Gastroesophageal sphincter (tissue), 4 donors: ENCODE data around the gene ZNF526. TPM values are rescaled to one million over a fixed set of nuclear protein-coding genes. Genes with fewer than 3 reads are reported as not detected.
A peak's percentile ranks its signal among the peaks of the same experiment; 100 is the strongest.

Experiments
- ATAC-seq: fragments of 150-250 bp; one replicate; pipeline ENCODE4 v1.9.1; 2016; ENCODE audit warnings: mild to moderate bottlenecking, moderate library complexity
- H3K27ac ChIP-seq, 4 donors: fragments of 200-600 bp; sonication (generic) in 3 of 4; 1 replicate in 3 of 4; 2 replicates in 1 of 4; pipeline ENCODE4 v1.5.1; 2016 to 2019
- H3K27me3 ChIP-seq: fragments of 200-600 bp; sonication (generic); one replicate; pipeline ENCODE4 v1.5.1; 2019
- H3K36me3 ChIP-seq, 2 donors: fragments of 200-600 bp; sonication (generic); one replicate each; pipeline ENCODE4 v1.5.1; 2019; ENCODE audit warnings: control low read depth in 1 of 2
- H3K4me1 ChIP-seq, 3 donors: fragments of 200-600 bp; sonication (generic); 1 replicate in 2 of 3; 2 replicates in 1 of 3; pipeline ENCODE4 v1.5.1; 2016 to 2019; ENCODE audit warnings: control low read depth in 2 of 3
- H3K4me3 ChIP-seq, 2 donors: fragments of 200-600 bp; sonication (generic); one replicate each; pipeline ENCODE4 v1.5.1; 2019; ENCODE audit warnings: mild to moderate bottlenecking in 1 of 2, moderate library complexity in 1 of 2
- H3K9me3 ChIP-seq, 3 donors: fragments of 200-600 bp; sonication (generic); one replicate each; pipeline ENCODE4 v1.5.1; 2017 to 2019; ENCODE audit warnings: control low read depth in 2 of 3
- CTCF ChIP-seq, 4 experiments: fragments of 200-600 bp in 2 of 4; fragments of 450-650 bp in 2 of 4; sonication (generic) in 1 of 4; IDR thresholded peaks; one replicate each; pipeline ENCODE4 v1.5.1; 2017 to 2019; ENCODE audit warnings: antibody characterized with exemption in 4 of 4, mild to moderate bottlenecking in 2 of 4, moderate library complexity in 2 of 4
- EP300 ChIP-seq: sonication (generic); formaldehyde crosslinking; IDR thresholded peaks from one replicate; pipeline ENCODE4 v1.6.1; 2017; ENCODE audit warnings: antibody characterized with exemption, mild to moderate bottlenecking
- POLR2A ChIP-seq, 2 donors: fragments of 450-650 bp; IDR thresholded peaks; one replicate each; pipeline ENCODE4 v1.6.1; 2017; ENCODE audit warnings: antibody characterized with exemption in 2 of 2, mild to moderate bottlenecking in 2 of 2, moderate library complexity in 1 of 2
- POLR2AphosphoS5 ChIP-seq: sonication (generic); formaldehyde crosslinking; IDR thresholded peaks from one replicate; pipeline ENCODE4 v1.6.1; 2017; ENCODE audit warnings: antibody characterized with exemption
- WGBS, 2 donors: methylation state at CpG; one replicate each; pipeline ENCODE4 v1.1.5; 2018; ENCODE audit warnings: low coverage in 1 of 2; 5-methylcytosine and 5-hydroxymethylcytosine counted together
- total RNA-seq, 4 donors: library from RNA; depleted of rRNA; stranded (reverse); fragments of >200 nt; gene quantifications; one replicate each; pipeline ENCODE4 v1.1.0, GENCODE V29; 2016

Gene ZNF526
- total RNA-seq, 4 donors from 2014 or later, result 4.6 to 10.4 (median 7.8) TPM

GRCh38 chr19:42174958-42175734 lies 45.0 kb upstream of the ZNF526 start:
- 30% methylated on average over 6 of the region's 6 CpGs for WGBS, 2 donors
- Histone ChIP-seq H3K36me3 (no peaks in the 10 kb centered on the region), H3K4me1 (peaks cover 0 to 22% (median 6%) of the 10 kb centered on the region in 3 donors), H3K27me3 (peaks cover 77% of the 10 kb centered on the region), H3K27ac (no peak overlapping the region), H3K4me3 (no peak overlapping the region), H3K9me3 (no peaks in the 10 kb centered on the region)
- no peak for TF ChIP-seq POLR2A (IDR thresholded peaks at IDR 0.05)
- no peak for TF ChIP-seq CTCF (IDR thresholded peaks at IDR 0.05)
- no peak for TF ChIP-seq EP300
- no peak for TF ChIP-seq POLR2AphosphoS5
- no peak for ATAC-seq

GRCh38 chr19:42175952-42176648 lies 44.0 kb upstream of the ZNF526 start:
- WGBS, 2 donors, result 0% methylated on average over 28 to 29 of the region's 34 CpGs
- H3K36me3 ChIP-seq, result no peaks in the 10 kb centered on the region
- TF ChIP-seq POLR2AphosphoS5 (no peak), POLR2A (IDR thresholded peaks at IDR 0.05) (no peak), EP300 (no peak), CTCF (IDR thresholded peaks at IDR 0.05) (no peak)
- peak; percentile 37 for ATAC-seq
- H3K27me3 ChIP-seq, result peaks cover 82% of the 10 kb centered on the region
- peaks cover 0 to 22% (median 6%) of the 10 kb centered on the region in 3 donors for H3K4me1 ChIP-seq
- no peaks in the 10 kb centered on the region for H3K9me3 ChIP-seq
- H3K27ac ChIP-seq, result peak overlapping the region in 2 of 4 donors; percentile 50 to 68
- H3K4me3 ChIP-seq, result peak overlapping the region; percentile 36 to 59

GRCh38 chr19:42176649-42176989 lies 43.5 kb upstream of the ZNF526 start:
- peak overlapping the region; percentile 36 to 59 for H3K4me3 ChIP-seq
- WGBS, 2 donors, result 0% methylated on average over 1 of the region's 31 CpGs; no CpG with 5 or more reads in 1 of the 2 donors
- no peaks in the 10 kb centered on the region for H3K36me3 ChIP-seq
- ATAC-seq, result peak; percentile 73
- H3K9me3 ChIP-seq, result no peaks in the 10 kb centered on the region
- H3K4me1 ChIP-seq, result peaks cover 0 to 22% (median 6%) of the 10 kb centered on the region in 3 donors
- H3K27ac ChIP-seq, result peak overlapping the region in 2 of 4 donors; percentile 50 to 68
- no peak for TF ChIP-seq POLR2A (IDR thresholded peaks at IDR 0.05)
- no peak for TF ChIP-seq POLR2AphosphoS5
- no peak for TF ChIP-seq EP300
- TF ChIP-seq CTCF (IDR thresholded peaks at IDR 0.05), result no peak
- peaks cover 82% of the 10 kb centered on the region for H3K27me3 ChIP-seq

- peak overlapping the region in 2 of 4 donors; percentile 50 to 68 for H3K27ac ChIP-seq
- TF ChIP-seq CTCF (IDR thresholded peaks at IDR 0.05), result peak in 3 of 4 experiments; percentile 36 to 55 (median 55)
- TF ChIP-seq POLR2A (IDR thresholded peaks at IDR 0.05), result no peak
- TF ChIP-seq POLR2AphosphoS5, result no peak
- TF ChIP-seq EP300, result no peak
- H3K9me3 ChIP-seq, result no peaks in the 10 kb centered on the region
- H3K4me1 ChIP-seq, result peaks cover 0 to 22% (median 6%) of the 10 kb centered on the region in 3 donors
- 1 to 2% methylated on average over 7 to 20 of the region's 66 CpGs for WGBS, 2 donors
- H3K36me3 ChIP-seq, result no peaks in the 10 kb centered on the region
- peak overlapping the region; percentile 36 to 59 for H3K4me3 ChIP-seq
- peaks cover 82% of the 10 kb centered on the region for H3K27me3 ChIP-seq
- peak; percentile 93 for ATAC-seq
These were observed 43.0 kb upstream of the ZNF526 start for GRCh38 chr19:42176990-42177685.
